Measurements from ENCODE around the gene PRKAR1B.

PRKAR1B gene

DNA sequence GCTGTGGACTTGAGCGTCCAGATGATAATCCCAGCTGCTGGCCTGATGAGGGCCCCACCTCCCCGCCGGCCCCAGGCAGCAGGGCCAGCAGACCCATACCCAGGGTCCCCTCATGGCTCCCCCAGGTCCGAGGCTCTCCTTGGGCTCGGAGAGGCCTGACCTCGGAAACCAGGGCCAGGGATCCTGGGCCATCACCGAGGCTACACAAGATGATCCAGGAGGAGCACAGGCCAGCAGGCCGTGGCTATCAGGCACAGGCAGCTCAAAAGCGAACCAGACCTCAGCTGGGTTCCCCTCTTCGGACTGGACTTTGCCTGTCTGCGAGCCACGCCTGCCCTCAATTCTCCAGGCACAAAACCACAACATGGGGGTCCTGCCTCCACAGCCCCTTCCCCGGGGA is 224.8 kb downstream of the PRKAR1B start:
- H3K27me3 ChIP-seq (ENCODE audit: control insufficient read depth, insufficient read depth, low read length) = no peaks in the 10 kb centered on the region
- H3K4me1 ChIP-seq (ENCODE audit: control insufficient read depth, insufficient read depth, low read length) = peaks cover 9% of the 10 kb centered on the region; the same call in 1 of the 2 replicates
- no peak overlapping the region for H3K4me3 ChIP-seq (ENCODE audit: low read depth, low read length)
- H3K27ac ChIP-seq (ENCODE audit: low read depth, low read length) = no peak overlapping the region
- H3K9ac ChIP-seq (ENCODE audit: low read length) = no peak overlapping the region
- H3K9me3 ChIP-seq (ENCODE audit: control insufficient read depth, insufficient read depth, low read depth, low read length) = no peaks in the 10 kb centered on the region
- H3K36me3 ChIP-seq (ENCODE audit: control insufficient read depth, insufficient read depth, low read length) = peaks cover 84% of the 10 kb centered on the region

- H3K27me3 ChIP-seq (ENCODE audit: control insufficient read depth, insufficient read depth, low read length) = no peaks in the 10 kb centered on the region
- H3K27ac ChIP-seq (ENCODE audit: low read depth, low read length) = no peak overlapping the region
- peaks cover 88% of the 10 kb centered on the region for H3K36me3 ChIP-seq (ENCODE audit: control insufficient read depth, insufficient read depth, low read length)
- no peak overlapping the region for H3K9ac ChIP-seq (ENCODE audit: low read length)
- H3K9me3 ChIP-seq (ENCODE audit: control insufficient read depth, insufficient read depth, low read depth, low read length) = no peaks in the 10 kb centered on the region
- H3K4me1 ChIP-seq (ENCODE audit: control insufficient read depth, insufficient read depth, low read length) = peaks cover 9% of the 10 kb centered on the region; the same call in 1 of the 2 replicates
- no peak overlapping the region for H3K4me3 ChIP-seq (ENCODE audit: low read depth, low read length)
Measured at GRCh38 chr7:501526-501925, 225.6 kb downstream of the PRKAR1B start.

- Histone ChIP-seq H3K9me3 (ENCODE audit: control insufficient read depth, insufficient read depth, low read depth, low read length) (no peaks in the 10 kb centered on the region), H3K4me1 (ENCODE audit: control insufficient read depth, insufficient read depth, low read length) (peaks cover 16% of the 10 kb centered on the region; the same call in 1 of the 2 replicates), H3K36me3 (ENCODE audit: control insufficient read depth, insufficient read depth, low read length) (peaks cover 83% of the 10 kb centered on the region), H3K4me3 (ENCODE audit: low read depth, low read length) (no peak overlapping the region), H3K27ac (ENCODE audit: low read depth, low read length) (no peak overlapping the region), H3K9ac (ENCODE audit: low read length) (no peak overlapping the region), H3K27me3 (ENCODE audit: control insufficient read depth, insufficient read depth, low read length) (no peaks in the 10 kb centered on the region)
Measured at GRCh38 chr7:500521-501420, 226.3 kb downstream of the PRKAR1B start.

- Histone ChIP-seq H3K27ac (ENCODE audit: low read depth, low read length) (no peak overlapping the region), H3K27me3 (ENCODE audit: control insufficient read depth, insufficient read depth, low read length) (no peaks in the 10 kb centered on the region), H3K9ac (ENCODE audit: low read length) (no peak overlapping the region), H3K36me3 (ENCODE audit: control insufficient read depth, insufficient read depth, low read length) (peaks cover 80% of the 10 kb centered on the region), H3K4me3 (ENCODE audit: low read depth, low read length) (no peak overlapping the region), H3K9me3 (ENCODE audit: control insufficient read depth, insufficient read depth, low read depth, low read length) (no peaks in the 10 kb centered on the region), H3K4me1 (ENCODE audit: control insufficient read depth, insufficient read depth, low read length) (peaks cover 16% of the 10 kb centered on the region; the same call in 1 of the 2 replicates)
Measured at GRCh38 chr7:499853-500485, 227.1 kb downstream of the PRKAR1B start.

All from HUES6 (cell line).